ENCODE measurements around the gene CNTNAP2. TPM values are rescaled to one million over a fixed set of nuclear protein-coding genes. Genes with fewer than 3 reads are reported as not detected.

The CNTNAP2 gene
- total and polyA plus RNA-seq, 9 of the 15 experiments (the other 6 are each of a cell fraction or from before 2014, with no cell fraction given), result 0.04 to 0.62 (median 0.09) TPM; not detected in 4

GRCh38 chr7:147452816-147453215, 1336.2 kb downstream of the CNTNAP2 start (continued):
- TF ChIP-seq MXI1 (IDR thresholded peaks at IDR 0.05; ENCODE audit: low read depth, low read length) (no peak), DNMT1 (IDR thresholded peaks at IDR 0.05) (no peak)

DNA sequence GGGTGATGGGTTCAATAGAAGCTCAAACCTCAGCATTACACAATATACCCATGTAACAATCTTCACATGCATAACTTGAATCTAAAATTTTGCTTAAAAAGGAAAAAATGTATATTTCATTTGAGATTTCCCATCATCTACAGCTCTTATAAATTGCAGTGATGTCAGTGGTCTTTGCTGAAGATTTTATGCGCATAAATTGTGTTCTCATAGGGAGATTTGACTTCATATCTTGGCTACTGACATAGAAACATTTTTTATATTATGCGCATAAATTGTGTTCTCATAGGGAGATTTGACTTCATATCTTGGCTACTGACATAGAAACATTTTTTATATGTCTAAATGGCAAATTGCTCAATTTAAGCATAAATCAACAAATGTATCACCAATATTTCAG, 1348.6 kb downstream of the CNTNAP2 start:
- no peak for DNase-seq (ENCODE audit: extremely low read depth in 1 of 4, low spot score in 3 of 4)
- no peak for TF ChIP-seq ATF6 (CRISPR knock-in tag; IDR thresholded peaks at IDR 0.05)
- no peak for TF ChIP-seq MXI1 (IDR thresholded peaks at IDR 0.05; ENCODE audit: low read depth, low read length)
- no peak for TF ChIP-seq SMARCA4 (IDR thresholded peaks at IDR 0.05)
- no peak for TF ChIP-seq MTA2 (IDR thresholded peaks at IDR 0.05; ENCODE audit: low read depth)
- no peak for TF ChIP-seq WHSC1 (IDR thresholded peaks at IDR 0.05; ENCODE audit: low read length)
- Histone ChIP-seq H3K9me1 (ENCODE audit: control insufficient read depth, insufficient read depth, low read length) (no peaks in the 10 kb centered on the region), H3K27me3 (ENCODE audit: control insufficient read depth in 2 of 2, insufficient read depth in 2 of 2, low read length in 2 of 2) (no peaks in the 10 kb centered on the region), H3K4me3 (no peak overlapping the region), H3K4me2 (ENCODE audit: insufficient read depth, low read length) (no peak overlapping the region), H3K79me2 (ENCODE audit: control insufficient read depth, insufficient read depth, low read length) (no peaks in the 10 kb centered on the region), H3K27ac (ENCODE audit: extremely low read depth, low read depth, low read length) (no peak overlapping the region), H3K36me3 (ENCODE audit: control insufficient read depth, insufficient read depth, low read length) (no peaks in the 10 kb centered on the region), H2AFZ (ENCODE audit: low read depth, low read length) (no peak overlapping the region), H3K9ac (ENCODE audit: insufficient read depth in 1 of 2, low read depth in 2 of 2, low read length in 2 of 2) (no peak overlapping the region), H4K20me1 (replicated peaks; ENCODE audit: control insufficient read depth, insufficient read depth, low read length) (no peaks in the 10 kb centered on the region), H3K4me1 (replicated peaks in 1 of 2; ENCODE audit: control insufficient read depth in 2 of 2, insufficient read depth in 2 of 2, low read length in 2 of 2) (no peaks in the 10 kb centered on the region), H3K9me3 (replicated peaks; ENCODE audit: control insufficient read depth, insufficient read depth, low read depth, low read length) (peaks cover 4% of the 10 kb centered on the region)
- FAIRE-seq, result no peak
- ATAC-seq, result no peak
- no TSS peak for BruUV-seq (replicated peaks)
- in situ Hi-C loops (cut with MboI) (no loop called here), intact Hi-C loops (cut with micrococcal nuclease) (no loop called here)
- POLR2A ChIA-PET, result no interaction called here
- CTCF ChIA-PET (ENCODE audit: low intra/inter-chr PET ratio), result no interaction called here
- WGBS (ENCODE audit: insufficient coverage, low coverage, missing lambda C conversion rate), result 11% methylated on average over 2 of the region's 2 CpGs
